Kidney (tissue), 14 donors: ENCODE data around the gene SLC22A23. TPM values are rescaled to one million over a fixed set of nuclear protein-coding genes. Genes with fewer than 3 reads are reported as not detected.

Experiments used
- DNase-seq, 5 donors: peaks; one replicate each; pipeline ENCODE4 v3.0.0-alpha.2; 2013 to 2020
- FAIRE-seq: peaks from 2 replicates; lab custom pipeline; 2012; peaks lifted over from hg19 to GRCh38; lab: Jason Lieb, UNC
- H3K27ac ChIP-seq, 2 donors: one replicate each; pipeline ENCODE4 v1.7.0; 2013; ENCODE audit warnings: low read depth in 2 of 2, low read length in 2 of 2, inconsistent platforms in 1 of 2
- H3K27me3 ChIP-seq: one replicate; pipeline ENCODE4 v1.7.1; 2013; ENCODE audit warnings: low read length, inconsistent platforms; ENCODE audit not compliant: control insufficient read depth, insufficient read depth
- H3K36me3 ChIP-seq, 3 donors: one replicate each; pipeline versions ENCODE4 v1.7.0 to v1.7.1; 2013; ENCODE audit warnings: low read length in 3 of 3, control low read depth in 1 of 3, inconsistent platforms in 1 of 3; ENCODE audit not compliant: insufficient read depth in 3 of 3, control insufficient read depth in 2 of 3
- H3K4me1 ChIP-seq, 3 donors: one replicate each; pipeline versions ENCODE4 v1.7.0 to v1.7.1; 2013; ENCODE audit warnings: low read length in 3 of 3, inconsistent platforms in 1 of 3, low read depth in 1 of 3; ENCODE audit not compliant: control insufficient read depth in 2 of 3, insufficient read depth in 2 of 3
- H3K4me3 ChIP-seq, 3 donors: one replicate each; pipeline versions ENCODE4 v1.7.0 to v1.8.1; 2013; ENCODE audit warnings: low read length in 3 of 3, control low read depth in 1 of 3, inconsistent platforms in 1 of 3
- H3K9ac ChIP-seq, 3 donors: one replicate each; pipeline versions ENCODE4 v1.7.0 to v1.7.1; 2013; ENCODE audit warnings: low read length in 3 of 3, control low read depth in 1 of 3, inconsistent platforms in 1 of 3
- H3K9me3 ChIP-seq, 3 donors: one replicate each; pipeline versions ENCODE4 v1.7.0 to v1.7.1; 2013; ENCODE audit warnings: low read length in 3 of 3, control low read depth in 1 of 3, inconsistent platforms in 1 of 3; ENCODE audit not compliant: control insufficient read depth in 2 of 3, insufficient read depth in 1 of 3
- intact Hi-C: fragments of 100-400 bp; cut with DNase I; formaldehyde crosslinking; loops from one replicate; pipeline ENCODE4 v1.11.1; 2022
- polyA plus RNA-seq: library from polyadenylated mRNA; stranded (reverse); fragments of 350-450 nt; fragmentation: Illumina TruSeq; extraction: RNeasy Lipid Tissue Mini Kit (QIAGEN cat#74804); gene quantifications from one replicate; pipeline ENCODE4 v1.2.3, GENCODE V29; 2014; ENCODE audit warnings: low read depth, low replicate concordance; ENCODE audit not compliant: insufficient read depth
- total RNA-seq: library from RNA; stranded (reverse); fragmentation: NEBNext Ultra II Directional; extraction: Animal tissue kit (Norgen Biotek cat#: 25700); gene quantifications from one replicate; pipeline ENCODE4 v1.2.1, GENCODE V29; 2021
- TF ChIP-seq, protein P1 (sequence below): IDR thresholded peaks from 3 replicates; pipeline ENCODE4 v1.5.1; 2012; ENCODE audit warnings: mild to moderate bottlenecking, moderate library complexity, borderline replicate concordance; ENCODE audit not compliant: insufficient read depth; ENCODE audit errors: extremely low read depth
- donor health status: control.
- donor health status: control.
- donor health status: control.
- donor health status: control.
- donor health status: control.
- donor health status: DM: yes; HTN: yes; CAD: no.
- donor health status: Normal renal cell carcinoma (clear cell type).

SLC22A23 gene
- total and polyA plus RNA-seq, 2 donors from 2014 or later, result 5.3 to 5.7 TPM

DNA sequence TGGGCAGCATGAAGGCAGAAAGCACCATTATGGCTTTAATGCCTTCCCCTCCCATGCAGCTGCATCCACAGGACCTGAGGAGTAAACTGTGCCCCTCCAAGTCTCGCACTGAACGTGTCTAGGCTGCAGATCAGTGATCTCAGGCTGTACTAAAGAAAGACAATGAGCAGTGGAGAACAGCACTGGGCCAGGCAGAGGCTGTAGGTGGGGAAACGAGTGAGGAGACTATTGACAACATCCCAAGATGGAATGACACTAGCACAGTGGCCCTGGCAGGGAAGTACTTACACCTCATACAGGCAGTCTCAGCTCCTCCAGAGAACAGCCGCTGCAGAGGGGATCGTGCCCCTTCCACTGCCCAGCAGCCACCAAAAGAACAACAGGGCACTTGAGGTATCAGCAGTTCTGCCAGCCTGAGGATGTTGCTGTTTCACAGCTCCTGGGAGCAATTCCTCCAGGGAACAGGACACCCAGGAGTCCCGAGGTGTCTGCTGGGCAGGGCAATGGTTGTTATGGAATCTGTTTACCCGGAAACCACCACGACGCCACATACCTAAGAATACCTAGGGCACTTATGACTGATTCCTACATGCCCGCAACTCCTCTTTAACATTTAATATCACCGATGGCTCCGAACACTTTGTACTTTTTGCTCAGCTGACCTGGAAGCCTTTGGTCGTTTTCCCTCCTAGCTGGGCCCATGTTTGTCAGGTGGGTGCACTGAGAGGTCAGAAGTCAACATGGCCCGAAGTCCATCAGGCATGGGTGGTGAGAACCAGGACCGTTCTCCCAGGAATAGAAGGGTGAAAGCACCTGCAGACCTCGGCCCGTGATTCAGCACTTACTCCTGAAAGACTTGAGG is 79.1 kb downstream of the SLC22A23 start:
- no peaks in the 10 kb centered on the region for H3K36me3 ChIP-seq
- peaks cover 0 to 18% (median 7%) of the 10 kb centered on the region in 3 donors for H3K4me1 ChIP-seq
- H3K27me3 ChIP-seq, result no peaks in the 10 kb centered on the region
- H3K4me3 ChIP-seq, result no peak overlapping the region
- H3K9ac ChIP-seq, result no peak overlapping the region
- DNase-seq (peak in 1 of 5 donors; percentile 20), FAIRE-seq (no peak)
- TF ChIP-seq, protein P1, sequence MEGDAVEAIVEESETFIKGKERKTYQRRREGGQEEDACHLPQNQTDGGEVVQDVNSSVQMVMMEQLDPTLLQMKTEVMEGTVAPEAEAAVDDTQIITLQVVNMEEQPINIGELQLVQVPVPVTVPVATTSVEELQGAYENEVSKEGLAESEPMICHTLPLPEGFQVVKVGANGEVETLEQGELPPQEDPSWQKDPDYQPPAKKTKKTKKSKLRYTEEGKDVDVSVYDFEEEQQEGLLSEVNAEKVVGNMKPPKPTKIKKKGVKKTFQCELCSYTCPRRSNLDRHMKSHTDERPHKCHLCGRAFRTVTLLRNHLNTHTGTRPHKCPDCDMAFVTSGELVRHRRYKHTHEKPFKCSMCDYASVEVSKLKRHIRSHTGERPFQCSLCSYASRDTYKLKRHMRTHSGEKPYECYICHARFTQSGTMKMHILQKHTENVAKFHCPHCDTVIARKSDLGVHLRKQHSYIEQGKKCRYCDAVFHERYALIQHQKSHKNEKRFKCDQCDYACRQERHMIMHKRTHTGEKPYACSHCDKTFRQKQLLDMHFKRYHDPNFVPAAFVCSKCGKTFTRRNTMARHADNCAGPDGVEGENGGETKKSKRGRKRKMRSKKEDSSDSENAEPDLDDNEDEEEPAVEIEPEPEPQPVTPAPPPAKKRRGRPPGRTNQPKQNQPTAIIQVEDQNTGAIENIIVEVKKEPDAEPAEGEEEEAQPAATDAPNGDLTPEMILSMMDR, result no peak
- peak overlapping the region in 1 of 2 donors; percentile 7 for H3K27ac ChIP-seq
- no peaks in the 10 kb centered on the region for H3K9me3 ChIP-seq
- intact Hi-C loops, result no loop called here

DNA sequence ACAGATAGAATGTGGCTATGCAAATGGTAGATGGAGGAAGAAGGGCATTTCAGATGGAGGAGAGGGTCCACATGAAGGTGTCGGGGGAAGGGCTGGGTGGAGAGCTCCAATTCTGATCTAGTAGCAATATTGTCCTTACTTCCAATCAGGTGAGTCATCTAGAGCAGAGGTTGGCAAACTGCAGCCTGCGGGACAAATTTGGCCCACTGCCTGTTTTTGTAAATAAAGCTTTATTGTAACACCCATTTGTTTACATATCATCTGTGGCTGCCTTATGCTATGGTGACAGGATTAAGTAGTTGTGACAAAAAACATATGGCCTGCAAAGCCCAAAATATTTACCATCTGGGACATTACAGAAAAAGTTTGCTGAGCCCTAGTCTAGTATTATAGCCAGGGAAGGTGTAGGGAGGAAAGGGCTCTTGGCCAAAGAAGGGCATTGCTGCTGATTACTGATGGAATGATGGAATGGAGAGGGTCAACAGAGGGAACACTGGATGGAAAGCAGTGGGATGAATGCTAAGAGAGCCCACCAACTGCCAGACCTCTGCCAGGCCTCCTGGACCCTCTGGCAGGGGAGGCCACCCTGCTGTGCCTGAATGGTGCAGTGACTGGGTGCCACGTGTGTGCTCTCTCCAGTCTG is 79.8 kb downstream of the SLC22A23 start:
- intact Hi-C loops, result no loop called here
- FAIRE-seq (no peak), DNase-seq (no peak)
- H3K36me3 ChIP-seq, result no peaks in the 10 kb centered on the region
- no peak overlapping the region for H3K4me3 ChIP-seq
- H3K27ac ChIP-seq, result peak overlapping the region in 1 of 2 donors; percentile 7
- H3K27me3 ChIP-seq, result no peaks in the 10 kb centered on the region
- no peak overlapping the region for H3K9ac ChIP-seq
- peaks cover 0 to 23% (median 7%) of the 10 kb centered on the region in 3 donors for H3K4me1 ChIP-seq
- no peaks in the 10 kb centered on the region for H3K9me3 ChIP-seq
- TF ChIP-seq, protein P1, result no peak

DNA sequence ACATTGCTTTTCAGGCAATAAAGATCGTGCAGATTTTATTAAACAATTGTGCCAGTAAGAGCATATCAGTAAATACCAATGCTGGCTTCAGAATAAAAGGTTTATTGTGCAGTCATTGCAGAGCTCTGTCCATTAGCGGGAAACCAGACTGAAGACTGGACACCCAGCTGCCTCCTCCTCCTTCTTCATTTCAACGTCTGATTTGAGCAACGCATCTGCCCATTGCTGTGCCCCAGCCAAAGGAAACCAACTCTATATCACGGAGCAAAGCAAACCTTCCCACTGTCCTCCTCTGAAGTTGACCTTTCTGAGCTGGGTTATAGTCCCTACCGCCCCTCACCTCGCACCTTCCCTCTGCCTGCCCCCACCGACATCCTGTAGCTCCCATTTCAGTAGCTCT is 80.8 kb downstream of the SLC22A23 start:
- TF ChIP-seq, protein P1, result no peak
- Histone ChIP-seq H3K9ac (no peak overlapping the region), H3K36me3 (no peaks in the 10 kb centered on the region), H3K4me3 (no peak overlapping the region), H3K9me3 (no peaks in the 10 kb centered on the region), H3K27ac (no peak overlapping the region), H3K27me3 (no peaks in the 10 kb centered on the region), H3K4me1 (peaks cover 0 to 15% (median 7%) of the 10 kb centered on the region in 3 donors)
- FAIRE-seq, result no peak
- intact Hi-C loops, result no loop called here
- no peak for DNase-seq
